ENCODE results near the gene CALML5.
"Not testable (repeated sequence)": the region's sequence is repeated elsewhere in the genome, so short reads cannot be mapped to it uniquely, and the experiment has no call there.

CALML5 gene

DNA sequence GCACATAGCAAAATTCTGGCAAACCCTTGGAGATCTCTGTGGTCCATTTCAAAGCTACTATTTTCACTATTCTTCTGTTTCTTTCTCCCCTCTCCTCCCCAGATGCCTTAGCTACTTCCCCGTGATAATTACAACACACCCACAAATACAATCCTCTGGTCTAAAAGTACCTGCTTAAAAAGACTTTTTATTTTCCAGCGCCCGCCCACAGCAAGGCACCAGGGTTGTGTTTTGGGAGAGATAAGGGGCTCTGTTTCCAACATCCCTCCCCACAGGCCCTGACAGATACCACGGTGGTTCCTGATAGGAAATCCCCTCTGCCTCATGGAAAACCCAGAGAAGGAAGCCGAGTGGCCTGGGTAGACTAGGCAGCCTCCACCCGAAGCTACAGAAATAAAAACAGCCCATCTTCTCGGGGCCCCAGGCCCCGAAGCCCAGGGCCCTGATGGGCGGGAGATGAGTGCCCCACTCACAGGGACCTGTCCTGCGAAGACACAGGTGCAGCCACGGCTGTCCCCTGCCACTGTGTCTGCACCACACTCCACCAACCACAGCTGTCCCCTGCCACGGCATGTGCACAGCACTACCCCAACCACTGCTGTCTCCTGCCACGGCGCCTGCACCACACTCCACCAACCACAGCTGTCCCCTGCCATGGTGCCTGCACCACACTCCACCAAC lies 19.7 kb downstream of the CALML5 start:
- DNase-seq: no peak

DNA sequence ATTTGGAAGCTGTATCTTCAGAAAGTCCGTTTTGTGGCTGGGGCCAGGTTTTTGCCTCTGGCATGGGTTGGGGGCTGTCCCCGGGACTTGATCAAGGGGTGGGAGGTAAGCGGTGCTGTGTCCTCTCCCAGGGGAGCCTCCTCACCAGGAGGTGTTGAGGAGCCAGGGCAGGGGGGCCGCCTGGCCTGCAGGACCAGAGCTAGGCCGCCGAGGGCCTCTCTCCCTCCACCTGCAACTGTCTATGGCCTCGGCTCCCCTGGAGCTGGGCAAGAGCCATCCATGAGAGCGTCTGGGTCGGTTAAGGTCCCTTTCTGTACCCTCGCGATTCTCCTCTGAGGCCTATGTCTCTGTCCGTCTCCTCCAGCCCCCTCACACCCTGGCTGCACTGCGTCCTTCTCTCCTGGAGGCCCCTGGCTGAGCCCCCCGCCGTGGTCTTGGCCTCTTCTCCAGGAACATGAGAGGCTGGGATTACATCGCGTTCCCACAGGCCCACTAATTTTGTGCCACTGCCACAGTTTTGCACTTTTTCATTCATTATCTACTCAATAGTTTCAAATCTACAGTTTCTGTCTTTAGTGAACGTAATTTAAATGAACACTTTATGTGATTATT lies 20.6 kb downstream of the CALML5 start:
- no peak for DNase-seq

DNA sequence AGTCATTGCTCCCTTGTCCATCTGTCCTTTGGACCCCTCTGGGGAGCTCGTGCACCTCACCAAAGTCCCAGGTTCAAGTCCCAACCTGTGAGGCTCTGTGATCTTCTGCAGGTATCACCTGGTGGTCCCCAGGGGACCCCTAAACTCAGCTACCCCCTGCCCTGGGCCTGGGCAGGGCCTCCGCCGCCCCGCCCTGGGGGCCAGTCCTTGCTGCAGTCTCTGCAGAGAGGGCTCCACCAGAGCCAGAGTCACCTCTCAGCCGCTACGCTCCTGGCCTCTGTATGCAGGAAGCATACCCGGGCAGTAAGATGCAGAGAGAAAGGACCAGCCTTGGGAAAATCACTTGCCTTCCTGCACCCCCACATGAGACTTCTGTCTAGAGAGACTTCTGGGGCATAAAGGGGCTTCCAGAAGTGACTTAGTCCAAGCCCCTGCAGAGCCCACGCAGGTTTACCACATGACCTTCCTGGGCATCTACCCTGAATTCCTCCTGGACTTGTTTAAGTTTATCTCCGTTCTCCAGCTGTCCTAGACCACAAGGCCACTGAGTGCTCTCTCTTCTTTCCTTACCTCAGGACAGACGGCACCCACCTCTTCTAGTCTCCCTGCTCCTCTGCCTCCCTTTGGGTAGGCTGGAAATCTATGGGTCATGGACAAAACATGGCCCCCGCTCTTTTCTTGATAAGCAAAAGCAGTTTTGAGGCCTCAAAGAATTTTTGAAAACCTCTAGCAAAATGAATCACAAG lies 21.2 kb downstream of the CALML5 start:
- DNase-seq: no peak

DNA sequence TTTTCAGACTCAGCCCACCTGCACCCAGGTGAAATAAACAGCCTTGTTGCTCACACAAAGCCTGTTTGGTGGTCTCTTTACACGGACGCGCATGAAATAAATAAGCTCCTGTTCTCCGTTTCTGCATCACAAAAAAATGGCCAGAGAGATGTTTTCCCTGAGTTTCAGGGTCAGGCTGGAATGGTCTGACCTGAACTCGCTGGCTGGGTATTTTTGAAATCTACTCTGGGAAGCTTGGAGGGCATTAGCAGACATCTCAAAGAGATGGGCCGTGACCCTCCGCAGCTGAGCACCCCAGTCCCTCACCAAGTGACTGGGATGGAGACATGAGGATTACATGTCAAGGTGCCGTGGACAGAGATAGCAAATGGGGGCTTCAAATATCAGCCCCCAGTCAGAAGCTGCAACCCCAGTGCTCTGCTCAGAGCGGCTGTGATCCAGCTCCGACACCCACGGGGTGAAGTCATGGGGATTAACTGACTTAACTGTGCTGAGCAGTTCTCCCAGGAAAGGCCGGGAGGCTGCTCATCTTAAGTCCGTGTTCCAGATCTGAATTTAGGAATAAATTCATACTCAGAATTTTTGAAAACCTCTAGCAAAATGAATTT lies 22.3 kb downstream of the CALML5 start:
- no peak for DNase-seq

DNA sequence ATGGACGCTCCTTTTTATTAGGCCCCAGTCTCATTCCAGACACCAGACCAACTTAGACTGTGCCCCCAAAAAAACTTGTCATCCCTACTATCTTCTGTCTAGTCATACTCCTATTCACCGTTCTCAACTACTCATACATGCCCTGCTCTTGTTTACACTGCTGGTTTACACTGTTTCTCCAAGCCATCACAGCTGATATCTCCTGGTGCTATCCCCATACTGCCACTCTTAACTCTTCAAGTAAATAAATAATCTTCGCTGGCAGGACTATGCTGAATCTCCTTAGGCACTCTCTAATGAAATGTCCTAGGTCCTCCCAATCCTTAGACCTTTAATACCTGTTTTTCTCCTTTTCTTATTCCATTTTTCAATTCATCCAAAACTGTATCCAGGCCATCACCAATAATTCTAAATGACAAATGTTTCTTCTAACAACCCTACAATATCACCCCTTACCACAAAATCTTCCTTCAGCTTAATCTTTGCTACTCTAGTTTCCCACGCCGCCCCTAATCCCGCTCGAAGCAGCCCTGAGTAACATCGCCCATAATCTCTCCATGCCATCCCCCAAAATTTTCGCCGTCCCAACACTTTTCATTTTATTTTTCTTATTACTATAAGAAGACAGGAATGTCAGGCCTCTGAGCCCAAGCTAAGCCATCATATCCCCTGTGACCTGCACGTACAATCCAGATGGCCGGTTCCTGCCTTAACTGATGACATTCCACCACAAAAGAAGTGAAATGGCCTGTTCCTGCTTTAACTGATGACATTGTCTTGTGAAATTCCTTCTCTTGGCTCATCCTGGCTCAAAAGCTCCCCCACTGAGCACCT lies 23.2 kb downstream of the CALML5 start:
- DNase-seq: not testable (repeated sequence)

DNA sequence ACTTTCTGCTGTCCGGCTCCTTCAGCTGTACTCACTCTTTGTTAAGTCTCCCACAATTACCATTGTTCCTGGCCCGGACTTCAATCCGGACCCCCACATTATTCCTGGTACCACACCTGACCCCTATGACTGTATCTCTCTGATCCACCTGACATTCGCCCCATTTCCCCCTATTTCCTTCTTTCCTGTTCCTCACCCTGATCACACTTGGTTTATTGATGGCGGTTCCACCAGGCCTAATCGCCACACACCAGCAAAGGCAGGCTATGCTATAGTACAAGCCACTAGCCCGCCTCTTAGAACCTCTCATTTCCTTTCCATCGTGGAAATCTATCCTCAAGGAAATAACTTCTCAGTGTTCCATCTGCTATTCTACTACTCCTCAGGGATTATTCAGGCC lies 24.3 kb downstream of the CALML5 start:
- not testable (repeated sequence) for DNase-seq

DNA sequence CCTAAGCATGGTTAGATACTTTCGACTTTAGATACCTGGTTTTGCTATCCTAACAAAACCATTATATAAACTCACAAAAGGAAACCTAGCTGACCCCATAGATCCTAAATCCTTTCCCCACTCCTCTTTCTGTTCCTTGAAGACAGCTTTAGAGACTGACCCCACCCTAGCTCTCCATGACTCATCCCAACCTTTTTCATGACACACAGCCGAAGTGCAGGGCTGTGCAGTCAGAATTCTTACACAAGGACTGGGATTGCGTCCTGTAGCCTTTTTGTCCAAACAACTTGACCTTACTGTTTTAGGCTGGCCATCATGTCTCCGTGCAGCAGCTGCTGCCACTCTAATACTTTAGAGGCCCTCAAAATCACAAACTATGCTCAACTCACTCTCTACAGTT lies 24.7 kb downstream of the CALML5 start:
- not testable (repeated sequence) for DNase-seq

DNA sequence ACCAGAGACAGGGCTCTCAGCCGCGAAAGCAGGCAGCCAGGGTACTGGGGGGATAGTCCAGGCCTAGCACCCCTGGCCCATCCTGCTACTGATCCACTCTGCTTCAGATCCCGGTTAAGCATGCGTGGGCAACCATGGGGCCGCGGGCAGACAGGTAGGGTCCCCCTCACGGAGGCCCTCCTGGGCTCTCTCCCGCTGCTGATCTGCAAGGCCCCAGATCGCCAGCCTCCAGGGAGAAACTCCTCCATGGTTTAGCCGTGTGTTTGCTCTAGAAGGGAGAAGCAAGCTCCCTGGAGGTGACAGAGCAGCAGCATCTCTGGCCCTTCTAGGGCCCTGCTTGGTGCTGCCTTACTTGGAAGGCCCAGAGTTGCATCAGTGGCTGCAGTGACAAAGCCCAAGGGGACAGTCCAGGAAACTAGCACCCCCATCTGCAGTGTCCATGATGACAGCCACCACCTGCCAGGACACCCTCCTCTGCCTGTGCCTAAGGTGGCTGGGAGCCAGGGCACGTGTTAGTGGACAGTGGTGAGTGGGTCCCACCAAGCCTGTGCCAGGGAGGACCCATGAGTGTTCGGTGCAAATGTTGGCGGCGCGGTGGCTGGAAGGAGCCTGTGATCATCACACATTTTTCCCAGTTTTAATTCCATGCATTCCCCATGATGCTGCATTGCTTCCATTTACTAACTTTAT lies 29.2 kb downstream of the CALML5 start:
- DNase-seq: no peak

DNA sequence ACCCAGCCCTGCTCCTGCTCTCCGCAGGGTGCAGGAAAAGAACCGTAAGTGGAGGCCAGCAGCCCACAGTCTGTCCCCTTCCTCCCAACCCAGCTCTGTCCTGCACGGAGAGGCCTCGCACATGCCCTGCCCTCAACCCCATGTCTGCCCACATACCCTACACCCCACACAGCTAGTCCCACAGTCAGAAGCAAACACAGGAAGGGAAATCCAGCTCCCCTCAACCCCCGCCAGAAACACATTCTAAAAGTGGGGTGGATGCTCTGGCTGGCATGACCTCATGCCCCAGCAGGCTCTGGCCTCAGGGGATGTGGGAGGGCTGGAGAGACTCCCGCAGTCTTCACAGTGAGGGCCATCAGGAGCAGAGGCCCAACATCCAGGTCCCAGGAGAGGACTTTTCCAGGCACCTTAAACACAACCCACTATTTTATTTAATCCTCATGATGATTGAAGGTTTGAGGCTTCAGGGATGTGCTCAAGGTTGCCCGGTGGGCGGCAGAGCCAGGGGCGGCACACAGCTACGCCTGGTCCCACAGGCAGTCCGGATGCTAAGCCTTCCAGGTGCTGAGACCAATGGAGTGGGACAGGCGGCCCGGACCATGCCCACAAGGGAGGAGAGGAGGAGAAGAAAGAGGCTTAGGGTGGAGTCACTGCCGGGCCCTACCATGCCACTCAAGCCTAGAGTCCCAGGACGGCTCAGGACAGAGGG lies 29.9 kb downstream of the CALML5 start:
- DNase-seq: no peak

DNA sequence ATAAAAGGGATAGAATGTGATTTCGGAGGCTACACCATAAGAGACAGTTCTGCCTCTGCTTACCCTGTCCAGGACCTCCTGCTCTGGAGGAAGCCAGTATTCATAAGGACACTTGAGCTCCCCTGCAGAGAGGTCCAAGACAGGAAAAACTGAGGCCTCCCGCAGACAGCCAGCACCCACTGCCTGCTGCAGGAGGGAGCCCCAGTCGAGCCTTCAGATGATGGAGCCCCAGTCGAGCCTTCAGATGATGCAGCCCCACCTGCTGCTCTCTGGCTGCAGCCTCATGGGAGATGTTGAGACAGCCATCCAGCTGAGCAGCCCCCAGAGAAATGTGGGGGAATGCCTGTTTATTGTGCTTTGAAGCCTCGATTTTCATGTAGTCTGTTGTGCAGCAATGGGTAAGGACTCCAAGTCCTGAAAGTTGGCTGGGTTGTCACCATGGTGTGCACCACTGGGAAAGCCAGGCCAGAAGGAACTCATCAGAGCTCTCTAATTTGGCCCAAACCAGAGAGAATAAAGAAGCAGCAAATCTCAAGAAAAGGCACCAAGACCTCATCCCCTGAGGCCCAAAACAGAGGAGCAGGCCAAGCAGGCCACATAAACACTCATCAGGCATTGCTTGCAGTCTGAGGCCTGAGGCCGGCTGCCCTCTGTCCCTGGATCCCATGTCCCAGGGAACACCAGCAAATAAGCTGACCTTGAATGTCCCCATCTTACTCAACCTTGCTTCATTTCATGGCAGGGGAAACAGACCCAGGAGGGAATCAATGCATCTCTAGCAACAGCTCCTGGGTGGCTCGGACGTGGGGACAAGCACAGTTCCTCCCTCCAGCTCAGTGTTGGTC lies 30.9 kb downstream of the CALML5 start:
- DNase-seq: no peak

DNA sequence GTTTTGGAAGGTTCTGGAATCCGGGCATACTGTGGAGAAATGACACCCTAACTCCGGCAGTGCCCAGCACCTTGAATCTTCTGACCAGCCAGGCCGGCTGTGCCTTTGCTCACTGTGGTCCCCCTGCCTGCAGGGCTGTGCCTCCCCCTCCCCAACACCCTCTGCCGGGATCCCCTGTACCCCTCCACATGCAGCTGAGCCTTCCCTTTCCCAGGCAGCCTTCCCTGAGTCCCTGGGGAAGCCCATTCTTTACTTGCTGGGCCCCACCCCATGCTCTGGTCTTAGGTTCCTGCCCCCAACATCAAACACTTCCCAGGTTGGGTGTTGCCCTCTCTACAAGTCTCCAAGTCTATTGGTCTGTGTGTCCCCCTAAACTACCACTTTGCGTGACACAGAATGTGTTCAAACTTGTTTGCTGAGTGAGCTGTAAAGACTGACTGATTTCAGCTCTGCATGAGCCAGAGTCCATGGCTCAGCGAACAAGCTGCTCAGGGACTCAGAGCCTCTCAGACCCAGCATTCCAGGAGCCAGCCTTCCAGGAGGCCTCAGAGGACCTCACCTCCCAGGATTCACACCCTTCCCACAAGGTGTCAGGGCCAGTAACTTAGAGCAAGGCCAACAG lies 31.6 kb downstream of the CALML5 start:
- DNase-seq: no peak

DNA sequence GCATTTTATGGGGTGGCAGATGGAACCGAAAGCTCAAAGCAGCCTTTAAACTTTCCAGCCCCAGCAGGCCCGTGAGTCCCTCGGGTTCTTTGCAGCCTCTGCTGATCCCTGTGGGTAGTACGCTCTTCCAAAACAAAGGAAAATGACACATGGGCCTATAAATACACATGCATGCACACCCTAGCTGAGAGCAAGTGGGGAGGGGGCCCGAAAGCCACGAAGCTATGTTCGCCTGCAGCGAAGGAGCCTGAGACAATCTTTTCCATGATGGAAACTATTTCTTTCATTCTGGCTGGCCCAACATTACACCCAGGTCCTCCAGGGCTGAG lies 32.2 kb downstream of the CALML5 start:
- DNase-seq: no peak

DNA sequence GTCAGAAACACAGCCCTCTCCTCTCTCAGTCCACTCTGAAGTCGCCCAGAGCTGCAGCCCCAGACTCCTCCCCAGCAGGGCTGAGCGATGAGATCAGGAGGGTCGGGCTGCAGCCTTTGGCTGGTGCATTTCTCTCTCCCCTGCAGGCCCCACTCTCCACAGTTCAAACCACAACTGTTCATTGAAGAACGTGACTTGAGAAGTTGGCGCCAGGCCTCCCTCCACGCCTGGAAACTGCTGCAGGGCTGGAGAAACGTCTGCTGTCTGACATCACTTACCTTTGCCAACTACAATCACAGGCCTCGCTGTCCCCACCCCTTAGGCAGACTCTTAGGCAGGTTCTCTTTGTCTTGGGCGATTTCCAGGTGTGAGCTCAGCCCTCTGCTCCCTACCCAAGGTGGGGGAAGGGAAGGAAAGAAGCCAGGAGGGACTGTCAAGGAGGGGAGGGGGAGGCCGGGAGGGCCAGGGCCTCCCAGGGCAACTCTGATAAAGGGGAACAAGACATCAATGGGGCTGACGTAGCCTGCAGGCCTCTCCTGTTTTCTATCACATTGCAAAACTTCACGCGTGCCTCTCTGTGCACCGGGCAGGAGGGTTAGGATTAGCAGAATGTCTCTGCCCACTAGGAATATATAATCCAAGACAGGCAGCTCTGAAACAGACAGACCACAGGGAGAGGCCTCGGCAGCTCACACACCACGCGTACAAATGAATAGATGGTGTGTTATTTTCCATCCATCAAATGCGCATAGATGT lies 32.7 kb downstream of the CALML5 start:
- no peak for DNase-seq

DNA sequence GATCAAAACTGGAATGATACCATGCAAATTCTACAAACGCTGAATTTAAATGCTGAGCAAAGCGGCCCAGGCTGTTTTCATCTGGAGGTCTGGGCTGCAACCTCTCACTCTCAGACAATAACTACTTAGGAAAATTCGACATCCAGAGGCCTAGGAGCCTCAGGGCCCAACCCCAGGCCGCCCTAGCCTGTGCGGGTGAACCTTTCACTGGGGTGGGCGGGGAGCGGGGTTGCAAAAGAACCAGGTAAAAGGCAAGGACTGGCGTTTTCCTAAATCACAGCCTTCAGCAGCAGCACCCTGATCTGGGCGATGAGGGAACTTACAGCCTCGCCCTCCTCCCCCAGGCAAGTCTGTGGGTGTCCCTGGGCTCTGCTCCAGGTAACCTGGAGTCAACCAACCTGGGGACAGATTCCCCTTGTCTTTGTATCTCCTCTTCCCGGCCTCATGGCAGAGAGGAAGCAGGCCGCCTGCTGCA lies 33.4 kb downstream of the CALML5 start:
- DNase-seq: no peak

DNA sequence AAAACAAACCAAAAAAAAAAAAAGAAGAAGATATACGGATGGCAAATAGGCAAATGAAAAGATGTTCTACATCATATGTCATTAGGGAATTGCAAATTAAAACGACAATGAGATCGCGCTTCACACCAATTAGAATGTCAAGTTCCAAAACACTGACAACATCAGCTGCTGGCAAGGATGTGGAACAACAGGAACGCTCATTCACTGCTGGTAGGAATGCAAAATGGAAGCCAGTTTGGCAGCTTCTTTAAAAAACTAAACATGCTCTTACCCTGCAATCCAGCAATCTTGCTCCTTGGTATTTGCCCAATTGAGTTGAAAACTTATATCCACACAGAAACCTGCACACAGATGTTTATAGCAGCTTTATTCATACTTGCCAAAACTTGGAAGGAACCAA lies 34.8 kb downstream of the CALML5 start:
- DNase-seq: no peak

DNA sequence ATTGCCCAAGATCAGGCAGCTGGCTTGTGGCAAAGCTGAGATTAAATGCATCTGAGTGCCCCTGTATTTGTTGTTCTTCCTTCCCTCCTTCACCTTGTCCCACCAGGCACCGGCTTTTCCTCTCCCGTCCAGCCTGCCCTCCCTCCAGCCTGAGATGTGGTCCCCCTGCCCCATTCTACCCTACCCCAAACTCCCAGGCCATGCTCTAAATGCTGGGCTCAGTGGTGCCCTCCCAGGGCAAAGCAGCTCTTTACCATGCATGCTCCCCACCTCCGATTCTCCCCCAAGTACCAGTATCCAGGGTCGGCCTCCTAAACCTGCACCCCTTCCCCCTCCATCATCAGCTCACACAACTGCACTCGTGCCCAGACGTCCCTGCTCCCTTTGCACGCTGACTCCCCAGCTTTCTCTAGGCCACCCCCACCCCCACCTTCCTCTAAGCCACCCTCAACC lies 36.5 kb downstream of the CALML5 start:
- DNase-seq: no peak

DNA sequence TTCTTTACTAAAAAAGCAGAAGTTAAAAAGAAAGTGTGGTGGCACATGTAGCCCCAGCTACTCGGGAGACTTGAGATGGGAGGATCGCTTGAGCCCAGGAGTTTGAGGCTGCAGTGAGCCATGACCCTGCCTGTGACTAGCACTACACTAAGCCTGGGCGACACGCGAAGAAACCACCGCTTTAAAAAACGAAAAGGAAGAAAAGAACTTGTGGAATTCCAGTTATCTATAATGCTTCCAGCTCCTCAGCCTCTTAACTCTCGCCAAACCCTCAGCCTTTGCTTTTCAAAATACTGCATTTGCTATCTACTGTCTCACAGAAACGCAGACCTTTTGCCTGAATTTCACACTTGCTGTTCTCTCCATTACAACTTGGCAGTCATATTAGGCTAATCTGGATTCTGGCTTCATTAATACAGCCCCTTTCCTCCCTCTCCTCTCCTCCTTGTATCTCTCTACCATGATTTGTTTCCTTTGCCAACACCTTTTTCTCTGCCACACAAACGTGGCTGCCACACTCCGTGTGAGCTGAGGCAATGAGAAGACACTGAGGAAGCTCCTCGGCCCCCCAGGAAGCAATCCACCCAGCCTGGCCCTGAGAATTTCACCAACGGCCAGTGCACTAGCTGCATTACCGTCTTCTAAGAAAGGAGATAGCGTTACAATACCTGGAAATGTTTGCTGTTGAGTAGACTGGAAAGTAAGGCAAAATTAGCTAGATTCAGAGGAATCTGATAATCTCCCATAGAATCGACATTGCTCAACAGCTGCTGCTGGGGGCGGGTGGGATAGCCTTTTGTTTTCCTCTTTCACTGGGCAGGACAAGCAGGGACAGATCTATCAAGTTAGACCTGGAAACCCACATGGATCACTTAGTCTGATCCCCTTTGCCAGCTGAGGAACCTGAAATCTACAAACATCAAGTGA lies 37.2 kb downstream of the CALML5 start:
- no peak for DNase-seq

DNA sequence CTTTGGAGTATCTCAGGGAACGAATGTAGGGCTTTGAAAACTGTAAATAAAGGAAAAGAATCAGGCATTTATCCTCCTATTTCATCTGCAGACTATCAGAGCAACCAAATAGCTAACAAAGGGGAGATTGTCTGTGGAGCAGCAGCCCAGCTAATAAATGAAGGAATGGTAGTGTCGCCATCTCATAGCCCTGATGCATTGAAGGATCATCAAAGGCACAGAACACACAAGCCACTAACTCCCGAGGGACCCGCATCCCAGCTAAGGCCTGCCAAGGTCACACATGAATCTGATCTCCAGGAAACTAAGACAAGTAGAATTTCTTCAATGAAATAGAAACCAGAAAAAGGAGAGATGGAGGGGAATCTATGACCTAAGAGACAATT lies 38.2 kb downstream of the CALML5 start:
- DNase-seq: no peak
